ENCODE results near the gene CXXC5. TPM values are rescaled to one million over a fixed set of nuclear protein-coding genes. Genes with fewer than 3 reads are reported as not detected.

Gene CXXC5
- polyA plus RNA-seq, 1 of the 3 experiments (the other 2 are of a cell fraction): 47.4 TPM

GRCh38 chr5:139704748-139705147 lies 56.6 kb downstream of the CXXC5 start:
- CTCF ChIA-PET: interaction anchor here (0.9 to 2.9 kb wide), 5 partner anchors 12 to 71 kb away, joined by 3 to 17 read pairs (median 3); no protein-coding TSS in a partner anchor
- TF ChIP-seq RCOR1 (IDR thresholded peaks at IDR 0.05; ENCODE audit: low read length) (no peak), POLR2AphosphoS5 (IDR thresholded peaks at IDR 0.05; ENCODE audit: low read depth, low read length) (no peak), YY1 (IDR thresholded peaks at IDR 0.05; ENCODE audit: low read depth) (no peak), FOSL2 (IDR thresholded peaks at IDR 0.05; ENCODE audit: borderline replicate concordance, low read depth) (no peak), TEAD4 (IDR thresholded peaks at IDR 0.05; ENCODE audit: borderline replicate concordance, insufficient read depth) (no peak), MEF2A (IDR thresholded peaks at IDR 0.05; ENCODE audit: borderline replicate concordance, low read depth) (no peak), GATA2 (CRISPR knock-in tag; IDR thresholded peaks at IDR 0.05) (no peak), USF2 (IDR thresholded peaks at IDR 0.05; ENCODE audit: borderline replicate concordance, low read depth, low read length) (no peak), ZBTB33 (IDR thresholded peaks at IDR 0.05; ENCODE audit: borderline replicate concordance, low read depth) (no peak), TCF12 (IDR thresholded peaks at IDR 0.05) (no peak), RAD21 (IDR thresholded peaks at IDR 0.05; ENCODE audit: low read length) (no peak), ELF1 (IDR thresholded peaks at IDR 0.05) (no peak), JUND (IDR thresholded peaks at IDR 0.05) (no peak), RFX5 (IDR thresholded peaks at IDR 0.05; ENCODE audit: low read length) (no peak), FOXJ3 (CRISPR knock-in tag; IDR thresholded peaks at IDR 0.05) (no peak), NRF1 (IDR thresholded peaks at IDR 0.05; ENCODE audit: low read depth, low read length) (no peak)
- TF ChIP-seq, protein P1, sequence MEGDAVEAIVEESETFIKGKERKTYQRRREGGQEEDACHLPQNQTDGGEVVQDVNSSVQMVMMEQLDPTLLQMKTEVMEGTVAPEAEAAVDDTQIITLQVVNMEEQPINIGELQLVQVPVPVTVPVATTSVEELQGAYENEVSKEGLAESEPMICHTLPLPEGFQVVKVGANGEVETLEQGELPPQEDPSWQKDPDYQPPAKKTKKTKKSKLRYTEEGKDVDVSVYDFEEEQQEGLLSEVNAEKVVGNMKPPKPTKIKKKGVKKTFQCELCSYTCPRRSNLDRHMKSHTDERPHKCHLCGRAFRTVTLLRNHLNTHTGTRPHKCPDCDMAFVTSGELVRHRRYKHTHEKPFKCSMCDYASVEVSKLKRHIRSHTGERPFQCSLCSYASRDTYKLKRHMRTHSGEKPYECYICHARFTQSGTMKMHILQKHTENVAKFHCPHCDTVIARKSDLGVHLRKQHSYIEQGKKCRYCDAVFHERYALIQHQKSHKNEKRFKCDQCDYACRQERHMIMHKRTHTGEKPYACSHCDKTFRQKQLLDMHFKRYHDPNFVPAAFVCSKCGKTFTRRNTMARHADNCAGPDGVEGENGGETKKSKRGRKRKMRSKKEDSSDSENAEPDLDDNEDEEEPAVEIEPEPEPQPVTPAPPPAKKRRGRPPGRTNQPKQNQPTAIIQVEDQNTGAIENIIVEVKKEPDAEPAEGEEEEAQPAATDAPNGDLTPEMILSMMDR (IDR thresholded peaks at IDR 0.05): no peak
- Histone ChIP-seq H3K27ac (ENCODE audit: low read depth in 2 of 2, low read length in 1 of 2) (no peak overlapping the region), H3K9me2 (no peaks in the 10 kb centered on the region), H3F3A (replicated peaks; ENCODE audit: insufficient read depth) (peaks cover 22% of the 10 kb centered on the region), H3K4me3 (ENCODE audit: low read depth in 2 of 2, low read length in 1 of 2) (no peak overlapping the region), H3K79me2 (ENCODE audit: insufficient read depth) (no peaks in the 10 kb centered on the region), H3K27me3 (ENCODE audit: insufficient read depth) (no peaks in the 10 kb centered on the region), H3K4me2 (no peak overlapping the region), H3K9me3 (no peaks in the 10 kb centered on the region), H3K9ac (no peak overlapping the region), H3K4me1 (ENCODE audit: control insufficient read depth in 1 of 2, insufficient read depth in 2 of 2, low read depth in 1 of 2, low read length in 1 of 2) (peaks cover 21 to 44% of the 10 kb centered on the region in 2 experiments), H2AFZ (ENCODE audit: low read depth) (no peak overlapping the region), H4K20me1 (ENCODE audit: insufficient read depth) (no peaks in the 10 kb centered on the region), H3K36me3 (replicated peaks in 1 of 2; ENCODE audit: control insufficient read depth in 1 of 2, insufficient read depth in 2 of 2, low read length in 1 of 2) (no peaks in the 10 kb centered on the region)
- DNase-seq: no peak
- POLR2A ChIA-PET: interaction anchor here (0.6 kb wide), 1 partner anchor 301 kb away, joined by 4 read pairs; the partner anchor contains the start of gene SPATA24
- 85% methylated on average over 4 of the region's 4 CpGs for WGBS (ENCODE audit: low lambda C conversion rate)
